Placental pericyte (primary cell): ENCODE data around the gene SEMA3F. TPM values are rescaled to one million over a fixed set of nuclear protein-coding genes. Genes with fewer than 3 reads are reported as not detected.

Experiments used
- small RNA-seq: library from RNA; depleted of rRNA; stranded (forward); fragments of <200 nt; gene quantifications from one replicate; pipeline ENCODE3, GENCODE V24; 2012; ENCODE audit warnings: low replicate concordance
- total RNA-seq: library from RNA; depleted of rRNA; stranded (reverse); fragments of >200 nt; gene quantifications from 2 replicates; pipeline ENCODE4 v1.2.3, GENCODE V29; 2012

Gene SEMA3F
- total RNA-seq, result under 0.01 and 0.43 TPM in 2 replicates

GRCh38 chr3:50154840-50155490 is at the start of gene SEMA3F:
Gene SEMA3F, plus strand, starts transcription at chr3:50155324. Its CDS starts 4,299 bp downstream, at chr3:50159623.

DNA sequence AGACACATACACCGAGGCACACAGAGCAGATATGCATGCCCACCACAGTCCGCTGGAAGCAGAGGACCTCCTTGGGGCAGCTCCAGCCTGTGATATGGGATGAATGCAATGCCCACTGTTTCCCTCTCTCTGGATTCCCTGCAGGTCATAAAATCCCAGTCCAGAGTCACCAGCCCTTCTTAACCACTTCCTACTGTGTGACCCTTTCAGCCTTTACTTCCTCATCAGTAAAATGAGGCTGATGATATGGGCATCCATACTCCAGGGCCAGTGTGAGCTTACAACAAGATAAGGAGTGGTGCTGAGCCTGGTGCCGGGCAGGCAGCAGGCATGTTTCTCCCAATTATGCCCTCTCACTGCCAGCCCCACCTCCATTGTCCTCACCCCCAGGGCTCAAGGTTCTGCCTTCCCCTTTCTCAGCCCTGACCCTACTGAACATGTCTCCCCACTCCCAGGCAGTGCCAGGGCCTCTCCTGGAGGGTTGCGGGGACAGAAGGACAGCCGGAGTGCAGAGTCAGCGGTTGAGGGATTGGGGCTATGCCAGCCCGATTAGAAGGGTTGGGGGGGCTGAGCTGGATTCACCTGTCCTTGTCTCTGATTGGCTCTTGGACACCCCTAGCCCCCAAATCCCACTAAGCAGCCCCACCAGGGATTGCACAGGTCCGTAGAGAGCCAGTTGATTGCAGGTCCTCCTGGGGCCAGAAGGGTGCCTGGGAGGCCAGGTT is 36.0 kb downstream of the SEMA3F start, which contains the start of gene GNAT1:
Gene GNAT1 (plus strand): TSS at position 675 of the 725 bp plus-strand sequence. CDS start 116 bp downstream, outside the sequence.

DNA sequence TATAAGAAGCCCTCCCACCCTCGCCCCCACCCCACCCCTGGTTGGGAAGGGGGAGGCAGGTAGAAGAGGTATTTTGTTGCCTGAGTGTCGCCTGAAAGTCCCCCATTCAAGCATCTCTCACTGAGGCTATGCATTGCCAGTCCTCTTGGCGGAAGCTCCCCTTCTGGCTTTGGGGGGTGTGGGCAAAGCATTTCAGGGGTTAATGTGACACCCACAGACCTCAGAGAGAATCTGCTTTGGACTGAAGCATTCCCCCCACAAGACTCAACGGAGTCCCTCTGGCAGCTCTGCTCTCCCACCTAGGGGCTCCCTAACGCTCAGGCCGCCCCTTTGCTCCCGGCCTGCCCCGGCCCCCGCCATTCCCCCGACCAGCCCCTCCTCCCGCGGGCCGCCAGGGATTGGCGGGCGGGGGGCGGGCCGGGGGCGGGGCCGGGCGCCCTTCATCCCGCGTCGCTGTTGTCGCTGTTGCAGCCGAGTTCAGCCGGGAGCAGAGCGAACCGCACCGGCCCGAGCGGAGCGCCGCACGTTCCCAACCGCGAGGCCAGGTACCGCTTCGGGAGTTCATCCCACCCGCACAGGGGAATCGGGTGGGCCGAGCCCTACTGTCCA is 49.8 kb downstream of the SEMA3F start, which contains the start of gene SLC38A3:
Gene SLC38A3 (plus strand): TSS at position 468 of the 609 bp plus-strand sequence. CDS start 8,929 bp downstream, outside the sequence.

GRCh38 chr3:50235716-50236483 is 80.8 kb downstream of the SEMA3F start, which contains the start of gene GNAI2:
Gene GNAI2, plus strand, starts transcription at chr3:50236204. Its CDS starts 132 bp downstream, at chr3:50236336.

Small RNAs within 50 kb of the gene (small RNA-seq; reads per million reads assigned to genes)
- not detected for gene MIR566
- not detected for gene MIR5787

Other genes with a start within 250 kb of the SEMA3F start
- 7.7 and 20.5 TPM in 2 replicates for gene MON1A, start 225.5 kb upstream of the SEMA3F start, total RNA-seq
- 45.4 and 48.4 TPM in 2 replicates for gene RBM6, start 215.2 kb upstream of the SEMA3F start, total RNA-seq
- 118 and 167 TPM in 2 replicates for gene RBM5, start 66.4 kb upstream of the SEMA3F start, total RNA-seq
- gene GNAT1, start 36.3 kb downstream of the SEMA3F start, total RNA-seq, result not detected in 2 replicates
- not detected in 2 replicates for gene SLC38A3, start 49.9 kb downstream of the SEMA3F start, total RNA-seq
- gene GNAI2, start 80.9 kb downstream of the SEMA3F start, total RNA-seq, result 306 and 400 TPM in 2 replicates
- 3.0 and 25.4 TPM in 2 replicates for gene SEMA3B, start 113.8 kb downstream of the SEMA3F start, total RNA-seq
- gene LSMEM2, start 123.8 kb downstream of the SEMA3F start, total RNA-seq, result not detected in 2 replicates
- gene IFRD2, start 137.1 kb downstream of the SEMA3F start, total RNA-seq, result 74.6 and 130 TPM in 2 replicates
- 1.8 and 2.4 TPM in 2 replicates for gene HYAL3, start 144.1 kb downstream of the SEMA3F start, total RNA-seq
- gene NAA80, start 144.1 kb downstream of the SEMA3F start, total RNA-seq, result 6.6 and 9.6 TPM in 2 replicates
- 1.1 TPM in 2 replicates for gene HYAL1, start 148.2 kb downstream of the SEMA3F start, total RNA-seq
- 24.9 and 78.5 TPM in 2 replicates for gene HYAL2, start 167.4 kb downstream of the SEMA3F start, total RNA-seq
- 24.5 and 28.3 TPM in 2 replicates for gene TUSC2, start 172.9 kb downstream of the SEMA3F start, total RNA-seq
- gene RASSF1, start 185.5 kb downstream of the SEMA3F start, total RNA-seq, result 26.9 and 30.4 TPM in 2 replicates
- 0.22 and 0.86 TPM in 2 replicates for gene ZMYND10, start 190.4 kb downstream of the SEMA3F start, total RNA-seq
- 17.9 and 27.3 TPM in 2 replicates for gene NPRL2, start 195.5 kb downstream of the SEMA3F start, total RNA-seq
- gene CYB561D2, start 195.5 kb downstream of the SEMA3F start, total RNA-seq, result 27.6 and 38.1 TPM in 2 replicates
- 85.1 and 92.9 TPM in 2 replicates for gene TMEM115, start 204.2 kb downstream of the SEMA3F start, total RNA-seq